T-helper 1 cell treated with Interleukin-12 subunit alpha and Interleukin-12 subunit beta and Interleukin-4 antibody, amounts not matched to agents 30 ng/mL and 1 ng/mL, for 36 hours (primary cell): ENCODE measurements around the gene KCNT1. TPM values are rescaled to one million over a fixed set of nuclear protein-coding genes. Genes with fewer than 3 reads are reported as not detected.

Experiments used
- intact Hi-C: fragments of 100-400 bp; cut with micrococcal nuclease; formaldehyde crosslinking; loops from one replicate; pipeline ENCODE4 v1.15.1; 2024
- total RNA-seq: library from RNA; stranded (reverse); gene quantifications from 2 replicates; pipeline ENCODE4 v1.2.3, GENCODE V29; 2022

Gene KCNT1
- total RNA-seq, 1 donor from 2014 or later: not detected

DNA sequence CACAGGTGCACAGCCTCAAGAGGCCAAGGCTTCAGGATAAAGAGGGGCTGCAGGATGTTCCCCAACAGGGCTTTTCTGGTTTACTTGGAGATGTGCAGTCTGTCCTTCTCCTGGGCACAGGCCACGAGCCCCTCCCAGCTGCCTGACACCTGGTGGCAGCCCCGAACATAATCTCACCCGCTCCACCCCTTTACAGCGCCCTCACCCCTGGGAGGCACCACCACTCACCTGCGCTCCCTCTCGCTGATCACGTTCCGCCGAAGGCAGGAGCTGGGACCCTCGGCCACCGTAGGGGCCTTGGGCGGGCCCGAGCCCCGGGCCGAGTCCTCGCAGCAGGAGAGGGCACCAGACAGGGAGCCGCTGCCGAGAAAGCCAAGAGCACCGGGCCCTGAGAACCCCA, 3.2 kb upstream of the KCNT1 start:
- intact Hi-C loops: no loop called here

DNA sequence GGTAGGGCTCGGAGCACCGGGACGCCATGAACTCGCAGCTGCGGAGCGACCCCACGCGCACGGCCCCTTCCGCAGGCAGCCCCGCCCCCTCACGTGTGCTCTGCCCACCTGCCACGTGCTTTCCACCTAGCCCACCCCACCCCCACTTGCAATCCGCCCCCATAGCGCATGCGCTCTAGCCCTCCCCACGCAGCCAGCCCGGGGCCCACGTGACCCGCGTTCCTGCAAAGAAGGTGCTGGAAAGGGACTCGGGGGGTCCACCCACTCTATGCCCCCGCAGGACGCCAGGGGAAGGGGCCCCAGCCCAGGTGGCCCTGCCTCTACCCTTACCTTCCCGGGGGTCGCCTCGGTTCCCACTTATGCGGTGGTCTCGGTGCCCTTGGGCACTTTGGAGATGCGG, 2.5 kb upstream of the KCNT1 start, which contains the start of gene SOHLH1:
Gene SOHLH1, minus strand, starts transcription at position 42 of the 400 bp plus-strand sequence. Its CDS starts 14 bp downstream, at position 28.
- intact Hi-C loops: no loop called here

DNA sequence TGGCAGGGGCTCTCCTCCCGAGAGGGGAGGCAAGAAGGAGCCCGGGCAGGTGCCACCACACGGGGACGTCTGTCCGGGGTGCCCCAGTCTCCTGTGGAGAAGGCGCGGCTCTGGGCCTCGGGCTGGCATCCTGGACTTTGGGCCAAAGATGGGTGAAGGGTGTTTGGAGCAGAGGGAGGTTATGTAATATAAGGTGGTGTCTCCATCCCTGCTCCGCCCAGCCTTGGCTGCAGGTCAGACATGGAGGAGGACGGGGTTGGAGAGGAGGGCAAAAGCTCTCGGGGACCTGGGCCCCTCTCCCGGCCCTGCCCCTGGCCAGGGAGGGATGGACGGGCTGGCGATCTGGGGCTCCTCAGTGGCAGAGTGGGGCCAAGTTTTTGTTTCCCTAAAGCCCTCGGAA, 1.5 kb upstream of the KCNT1 start:
- intact Hi-C loops: no loop called here

DNA sequence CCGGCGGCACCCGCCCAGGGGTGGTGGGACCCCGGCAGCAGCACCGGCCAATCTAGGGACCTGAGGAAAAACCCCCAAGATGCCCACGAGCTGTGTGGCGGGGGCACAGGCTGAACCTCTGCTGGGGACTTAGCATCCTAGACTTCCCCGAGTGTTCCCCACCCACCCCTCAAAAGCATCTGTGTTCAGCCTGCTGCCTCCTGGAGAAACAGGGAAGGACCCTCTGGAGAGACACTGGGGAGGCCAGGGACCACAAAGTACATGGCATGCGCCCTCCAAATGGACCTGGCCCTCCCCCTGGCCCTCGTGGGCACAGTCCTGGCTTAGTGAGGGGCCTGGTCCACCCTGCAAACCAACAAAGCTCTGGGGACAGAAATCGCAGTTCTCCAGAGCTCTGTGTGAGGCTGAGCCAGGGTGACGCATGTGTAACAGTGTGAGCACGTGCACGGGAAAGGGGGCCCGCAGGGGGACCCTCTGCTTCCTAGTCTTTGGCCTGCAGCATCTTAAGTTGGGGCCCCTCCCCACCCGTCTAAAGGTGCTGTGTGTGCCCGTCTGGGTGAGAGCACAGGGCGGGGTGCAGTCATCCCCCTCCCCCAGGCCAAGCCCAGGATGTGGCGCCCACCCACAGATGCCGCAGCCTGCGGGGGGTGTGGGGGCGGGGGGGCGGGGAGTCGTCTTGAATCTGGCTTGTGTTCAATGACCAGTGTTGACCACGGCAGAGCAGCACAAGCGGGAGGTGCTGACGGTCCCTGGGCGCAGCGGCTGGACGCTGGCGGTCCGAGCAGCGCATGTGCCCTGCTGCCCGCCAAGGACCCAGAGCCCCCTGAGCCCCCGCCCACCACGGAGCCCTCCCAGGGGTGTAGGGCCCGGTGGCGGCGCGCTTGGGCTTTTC, 672 bp upstream of the KCNT1 start:
- intact Hi-C loops: no loop called here

DNA sequence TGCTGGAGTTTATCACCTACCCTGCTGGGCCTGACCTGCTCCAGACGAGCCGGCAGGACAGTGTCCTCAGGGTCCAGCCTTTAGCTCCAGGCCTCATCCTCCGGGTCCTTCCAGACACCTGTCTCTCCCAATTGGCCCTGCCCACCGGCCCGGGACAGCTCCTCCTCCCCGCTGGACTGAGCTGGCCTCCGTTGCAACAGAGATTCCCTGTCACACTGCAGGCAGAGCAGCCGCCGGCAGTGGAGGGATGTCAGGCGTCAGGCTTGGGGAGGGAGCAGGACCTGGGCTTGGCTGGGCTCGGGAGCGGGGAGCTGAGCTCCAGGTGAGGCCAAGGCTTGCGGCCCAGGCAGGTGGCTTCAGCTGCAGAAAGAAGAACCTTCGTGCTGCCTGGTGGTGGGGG, 1.7 kb downstream of the KCNT1 start:
- intact Hi-C loops: no loop called here

DNA sequence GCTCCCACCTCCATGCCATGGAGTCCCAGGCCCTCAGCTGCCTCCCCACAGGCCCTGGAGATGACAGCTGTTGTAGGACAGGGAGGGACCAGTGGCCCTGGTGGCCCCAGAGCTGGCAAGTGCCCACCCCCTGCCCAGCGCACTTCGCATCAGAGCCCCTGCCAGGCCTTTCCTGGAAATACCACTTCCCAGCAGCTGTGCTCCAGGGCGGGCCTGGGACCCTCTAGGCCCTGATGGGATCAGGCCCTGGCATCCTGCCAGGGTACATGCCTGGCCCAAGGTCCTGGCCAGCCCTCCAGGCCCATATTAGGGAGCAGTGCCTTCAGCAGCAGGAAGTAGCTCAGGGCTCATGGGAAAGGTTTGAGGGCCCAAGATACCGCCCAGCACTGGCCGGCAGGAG, 2.5 kb downstream of the KCNT1 start:
- intact Hi-C loops: no loop called here

DNA sequence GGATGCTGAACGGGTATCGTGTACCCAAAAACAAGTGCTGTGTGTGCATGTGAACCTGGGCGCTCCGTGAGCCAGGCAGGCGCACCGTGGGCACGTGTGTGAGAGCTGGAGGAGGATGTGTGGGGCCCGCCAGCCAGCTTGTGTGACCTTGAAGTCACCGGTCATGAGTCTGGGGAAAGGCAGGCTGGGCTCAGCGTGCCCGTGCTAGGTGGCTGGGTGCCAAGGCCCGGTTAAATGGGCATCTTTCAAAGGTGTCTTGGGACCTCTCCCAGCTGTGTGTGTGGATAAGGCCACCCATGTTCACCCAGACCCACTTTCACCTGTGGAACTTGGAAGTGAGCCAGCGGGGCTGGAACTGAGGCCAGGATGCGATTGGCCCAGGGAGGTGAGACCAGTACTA, 3.4 kb downstream of the KCNT1 start:
- intact Hi-C loops: no loop called here

DNA sequence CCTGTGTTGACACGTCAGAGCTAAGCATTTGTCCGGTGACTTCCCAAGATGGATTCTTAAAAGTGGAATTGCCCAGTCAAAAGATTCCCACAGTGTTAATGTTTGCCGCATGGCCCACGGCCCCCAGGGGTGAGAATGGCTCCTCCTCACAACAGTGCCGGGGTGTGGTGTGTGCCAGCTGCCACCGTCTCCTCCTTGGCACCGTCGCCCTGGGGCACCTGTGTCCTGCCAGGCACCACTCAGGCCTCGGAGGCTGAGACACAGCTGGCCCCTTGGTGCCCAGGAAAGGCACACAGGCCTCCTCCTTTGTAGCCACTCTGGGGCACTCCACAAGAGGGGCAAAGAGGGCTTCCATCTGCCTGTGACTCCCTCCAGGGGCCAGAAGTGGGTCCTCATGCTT, 4.3 kb downstream of the KCNT1 start:
- intact Hi-C loops: no loop called here

DNA sequence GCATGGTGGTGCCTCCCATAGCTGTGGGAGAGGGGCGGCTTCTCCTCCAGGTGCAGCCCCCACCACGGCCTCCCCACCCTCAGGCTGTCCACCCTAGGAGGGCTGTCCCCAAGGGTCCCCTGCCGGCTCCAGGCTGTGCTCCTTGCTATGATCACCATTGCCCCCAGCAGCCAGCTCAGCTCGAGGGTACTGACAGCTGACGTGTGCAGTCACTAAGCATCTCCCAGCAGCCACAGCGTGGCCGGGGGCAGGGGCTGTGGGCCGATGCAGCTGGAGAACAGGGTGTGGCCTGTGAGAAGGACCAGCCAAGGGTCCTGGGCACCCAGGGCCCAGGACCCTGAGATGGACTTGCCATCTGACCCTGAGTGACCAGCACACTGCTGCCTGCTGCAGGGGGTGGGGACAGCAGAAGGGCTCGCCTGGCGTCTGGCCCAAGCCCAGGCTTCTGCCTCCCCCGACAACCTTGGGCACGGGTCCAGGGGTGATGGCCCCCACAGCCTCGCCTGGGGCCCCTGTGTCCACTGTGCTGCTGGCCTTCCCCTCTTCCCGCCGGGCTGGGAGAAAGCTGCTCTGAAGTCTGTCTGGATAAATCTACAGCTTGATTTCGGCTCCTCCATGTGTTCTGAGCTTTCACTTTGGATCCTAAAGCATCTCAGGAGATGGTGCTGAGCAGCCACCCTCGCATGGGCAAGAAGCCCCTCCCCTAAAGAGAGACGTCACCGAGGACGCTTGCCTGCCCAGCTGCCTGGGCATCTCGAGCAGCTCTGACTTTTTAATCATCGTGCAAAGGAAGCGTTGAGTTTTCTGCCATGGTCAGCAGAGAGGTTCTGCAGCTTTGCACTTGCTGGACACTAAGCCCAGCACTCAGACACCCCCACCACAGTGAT, 5.5 kb downstream of the KCNT1 start:
- intact Hi-C loops: no loop called here

DNA sequence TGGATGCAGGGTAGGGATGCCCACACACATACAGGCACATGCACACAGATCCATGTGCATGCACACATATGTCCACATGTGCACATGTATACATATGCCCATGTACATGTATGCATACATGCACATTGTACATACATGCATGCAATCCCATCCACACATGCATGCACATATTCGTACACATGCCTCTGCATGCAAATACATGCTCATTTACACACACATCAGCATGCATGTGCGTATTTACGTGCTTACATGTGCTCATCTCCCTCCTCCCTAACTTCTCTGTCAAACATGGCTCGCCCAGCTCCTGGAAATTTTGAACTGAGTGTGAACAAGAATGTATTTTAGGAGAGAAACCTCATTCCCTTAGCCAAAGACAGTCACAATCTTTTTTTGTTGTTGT, 6.2 kb downstream of the KCNT1 start:
- intact Hi-C loops: no loop called here

DNA sequence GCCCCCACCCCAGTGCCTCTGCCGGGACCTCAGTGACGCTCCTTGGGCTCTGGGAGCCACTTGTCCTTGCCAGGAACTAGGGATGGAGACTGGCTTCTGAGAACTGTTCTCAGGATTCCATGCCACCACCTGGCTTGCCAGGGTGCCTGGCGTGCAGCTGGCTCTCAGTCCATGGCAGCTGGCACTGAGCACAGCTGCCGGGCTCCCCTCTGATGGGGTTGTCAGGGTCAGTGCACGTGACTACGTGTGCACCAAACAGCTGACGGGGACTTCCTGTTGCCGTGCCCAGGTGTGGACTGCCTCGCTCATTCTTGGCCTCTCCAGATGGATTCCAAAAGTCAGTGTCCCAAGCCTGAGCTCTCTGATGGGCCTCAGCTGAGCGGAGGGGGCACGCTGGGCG, 9.4 kb downstream of the KCNT1 start:
- intact Hi-C loops: no loop called here

DNA sequence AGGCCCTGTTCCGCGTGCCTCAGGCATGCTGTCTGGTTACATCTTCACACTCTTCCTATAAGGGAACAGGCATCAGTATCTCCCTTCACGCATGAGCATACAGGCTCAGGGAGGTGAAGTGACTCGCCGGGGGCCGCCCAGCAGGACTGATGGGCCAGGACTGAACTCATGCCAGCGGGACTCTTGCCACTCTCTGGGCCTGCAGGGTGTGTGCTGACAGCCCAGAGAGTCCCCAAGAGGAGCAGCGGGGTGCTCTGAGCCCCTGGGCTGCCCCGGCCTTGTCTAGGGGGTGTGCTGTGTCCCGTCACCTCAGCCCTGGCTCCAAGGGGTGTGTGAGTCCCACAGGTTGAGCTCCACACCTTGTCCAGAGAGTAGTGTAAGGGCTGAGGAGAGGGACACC, 9.9 kb downstream of the KCNT1 start:
- intact Hi-C loops: no loop called here

DNA sequence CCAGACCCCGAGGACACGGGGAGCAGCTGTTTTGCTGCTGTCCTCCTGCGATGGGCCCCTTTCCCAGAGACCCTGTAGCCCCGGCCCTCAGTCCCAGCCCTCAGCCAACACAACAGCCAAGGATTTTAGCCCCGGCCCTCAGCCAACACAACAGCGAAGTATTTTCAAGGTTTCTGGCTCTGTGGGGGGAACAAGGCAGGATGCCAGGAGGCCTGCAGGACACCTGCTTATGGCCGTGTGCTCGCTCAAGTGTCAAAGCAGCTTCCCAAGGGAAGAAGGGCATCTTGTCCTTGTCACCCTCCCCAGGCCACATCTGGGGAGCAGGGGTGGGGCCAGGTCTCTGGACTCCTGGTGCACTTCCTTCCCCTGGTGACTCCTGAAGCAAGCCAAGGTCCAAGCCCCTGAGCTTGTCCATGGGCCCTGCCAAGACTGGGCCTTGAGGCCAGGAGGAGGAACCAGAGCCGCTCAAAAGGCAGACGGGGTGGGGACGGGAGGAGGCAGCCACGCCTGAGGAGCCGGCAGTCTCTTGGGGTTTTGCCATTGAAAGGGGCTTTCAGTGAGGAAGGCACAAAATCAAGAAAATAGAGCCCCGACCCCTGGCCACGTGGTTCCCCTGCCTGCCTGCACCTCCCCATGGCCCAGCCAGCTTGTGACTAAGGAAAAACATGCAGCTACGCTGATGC, 10.8 kb downstream of the KCNT1 start:
- intact Hi-C loops: no loop called here

DNA sequence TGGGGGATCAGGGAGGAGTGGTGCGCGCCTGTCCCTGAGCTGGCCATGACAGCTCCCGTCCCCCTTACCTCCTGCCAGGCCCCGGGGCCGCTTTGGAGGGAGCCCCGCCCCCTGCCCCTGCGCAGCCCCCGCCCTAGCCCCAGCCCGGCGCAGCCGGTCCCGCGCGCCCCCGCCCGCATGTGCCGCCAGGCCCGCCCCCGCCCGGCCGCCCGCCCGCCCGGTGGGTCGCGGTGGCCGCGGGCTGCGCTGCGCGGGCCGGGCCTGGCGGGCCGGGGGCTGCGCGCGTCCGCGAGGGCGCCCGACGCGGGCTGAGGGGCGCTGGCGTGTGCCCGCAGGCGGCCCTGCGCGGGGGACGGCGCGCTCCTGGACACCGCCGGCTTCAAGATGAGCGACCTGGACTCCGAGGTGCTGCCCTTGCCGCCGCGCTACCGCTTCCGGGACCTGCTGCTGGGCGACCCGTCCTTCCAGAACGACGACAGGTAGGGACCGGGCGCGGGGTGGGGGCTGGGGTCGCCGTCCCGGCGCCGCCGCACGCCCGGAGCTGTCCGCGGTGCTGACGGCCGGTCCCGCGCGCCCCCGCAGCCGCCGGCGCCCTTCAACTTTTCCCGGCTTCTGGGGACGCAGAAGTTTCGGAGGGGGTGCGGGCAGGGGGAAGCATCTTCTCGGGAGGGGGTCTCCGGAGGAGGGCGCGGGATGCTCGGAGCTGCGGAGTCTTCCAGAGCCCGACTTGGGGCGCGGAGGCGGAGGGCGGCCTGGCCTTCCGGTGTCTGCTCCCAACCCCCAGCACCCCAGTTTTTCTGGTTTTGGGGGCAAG, 12.5 kb downstream of the KCNT1 start:
- intact Hi-C loops: no loop called here

DNA sequence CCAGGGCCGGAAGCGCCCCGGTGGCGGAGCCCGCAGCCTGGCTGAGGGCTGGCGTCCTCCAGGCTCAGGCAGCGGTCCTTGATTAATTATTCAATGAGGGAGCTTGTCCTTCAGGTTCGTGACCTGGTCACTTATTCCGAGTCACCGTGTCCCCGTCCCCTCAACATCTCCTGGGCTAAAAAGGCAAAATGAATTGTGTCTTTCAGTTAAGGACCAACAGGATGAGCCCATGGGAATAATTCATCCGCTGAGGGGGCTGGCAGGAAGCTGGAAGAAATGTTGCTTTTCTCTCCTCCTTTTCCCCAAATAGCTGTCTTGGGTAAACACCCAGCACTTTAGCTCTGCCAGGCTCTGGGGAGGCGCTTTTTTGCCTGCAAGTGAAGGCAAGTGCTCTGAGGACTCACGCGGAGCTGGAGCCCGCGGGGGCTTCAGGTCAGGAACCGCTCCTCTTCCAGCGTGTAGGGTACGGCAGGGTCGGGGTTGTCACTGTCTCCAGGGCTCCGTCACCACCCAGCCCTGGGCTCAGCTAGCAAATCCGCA, 13.1 kb downstream of the KCNT1 start:
- intact Hi-C loops: no loop called here

DNA sequence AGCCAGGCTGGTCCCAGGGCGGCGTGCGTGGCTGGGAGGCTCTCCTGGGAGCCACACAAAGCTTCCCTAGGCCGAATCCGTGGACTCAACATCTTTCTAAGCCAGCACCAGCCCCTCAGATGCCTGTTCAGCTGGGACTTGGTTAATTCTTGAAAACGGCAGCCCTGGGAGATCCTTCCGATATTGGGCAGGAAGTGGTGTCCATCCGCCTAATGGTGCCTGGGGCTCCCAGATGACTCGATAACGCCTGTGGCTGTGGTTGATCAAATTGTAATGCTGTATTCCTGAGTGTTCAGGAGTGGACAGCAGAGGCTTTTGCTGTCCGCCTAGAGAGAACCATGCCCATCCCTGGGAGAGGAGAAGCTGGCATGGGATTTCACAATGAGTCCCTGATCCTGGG, 14.1 kb downstream of the KCNT1 start:
- intact Hi-C loops: no loop called here

DNA sequence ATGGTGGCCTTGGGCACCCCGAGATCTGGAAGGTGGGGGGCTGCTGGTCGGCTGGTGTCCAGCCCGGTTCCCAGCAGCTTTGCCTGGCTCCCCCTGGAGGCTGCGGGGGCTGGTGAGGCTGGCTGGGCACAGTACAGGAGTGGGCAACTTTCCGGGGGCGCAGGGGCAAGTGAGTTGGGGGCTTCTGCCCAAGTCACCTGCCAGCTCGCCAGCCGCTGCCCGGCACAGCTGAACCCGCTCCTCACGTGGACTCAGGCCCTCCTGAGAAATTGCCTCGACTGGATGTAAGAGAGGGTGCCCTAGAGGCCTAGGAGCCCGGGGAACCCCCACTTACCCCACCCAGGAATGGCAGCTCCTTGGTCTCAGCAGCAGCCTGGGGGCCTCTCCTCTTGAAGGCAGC, 15.4 kb downstream of the KCNT1 start:
- intact Hi-C loops: no loop called here

DNA sequence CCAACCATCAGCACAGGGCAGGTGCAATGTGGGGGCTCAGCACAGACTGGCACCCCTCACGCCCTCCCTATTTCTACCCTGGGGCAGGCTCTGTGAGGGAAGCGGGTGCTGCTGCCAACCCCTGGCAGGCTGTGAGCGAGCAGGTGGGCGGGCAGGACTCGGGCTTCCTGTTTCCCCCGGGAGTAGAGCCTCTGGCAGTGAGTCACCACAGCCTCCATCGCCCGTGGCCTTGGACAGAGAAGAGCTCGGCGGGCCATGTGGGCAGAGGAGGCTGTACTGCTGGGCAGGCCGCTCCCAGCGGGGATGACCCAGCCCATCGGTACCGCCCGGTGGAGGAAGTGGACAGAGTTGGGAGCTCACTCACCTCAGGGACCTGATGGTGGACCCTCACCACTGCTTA, 16.6 kb downstream of the KCNT1 start:
- intact Hi-C loops: no loop called here

DNA sequence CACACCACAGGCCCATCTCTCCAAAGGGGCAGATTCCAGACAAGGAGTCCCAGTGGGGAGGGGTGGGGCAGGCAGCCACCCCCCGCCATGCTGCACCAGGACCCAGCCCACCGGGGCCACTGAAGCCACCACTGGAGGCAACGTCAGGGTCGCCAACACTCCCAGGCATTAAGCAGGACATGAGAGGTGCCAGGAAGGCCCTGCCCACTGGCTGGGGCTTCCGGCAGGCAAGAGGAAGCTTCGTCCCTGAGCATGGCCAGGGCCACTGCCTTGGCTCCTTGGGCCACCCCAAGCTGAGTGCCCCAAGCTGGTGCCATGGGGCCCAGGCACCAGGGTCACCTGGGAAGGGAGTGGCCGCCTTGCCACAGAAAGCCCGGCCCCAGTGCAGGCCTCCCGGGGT, 17.5 kb downstream of the KCNT1 start:
- intact Hi-C loops: no loop called here

DNA sequence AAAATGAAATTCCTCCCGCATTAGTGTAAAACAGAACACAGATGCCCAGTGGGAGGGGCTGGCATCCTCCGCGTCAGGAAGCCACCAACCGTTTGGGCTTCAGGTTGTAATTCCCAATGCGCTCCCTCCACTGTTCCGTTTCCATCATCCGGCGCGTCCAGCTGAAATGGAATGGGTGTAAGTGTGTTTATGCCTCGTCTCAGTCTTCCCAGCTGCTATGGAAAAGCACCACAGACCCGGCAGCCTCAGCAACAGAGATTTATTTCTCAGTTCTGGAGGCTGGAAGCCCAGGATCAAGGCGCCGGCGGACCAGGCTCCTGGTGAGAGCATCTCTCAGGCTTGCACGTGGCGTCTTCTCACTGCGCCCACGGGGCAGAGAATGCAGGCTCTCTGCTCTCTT, 20.4 kb downstream of the KCNT1 start:
- intact Hi-C loops: no loop called here
